IMR-90 (cell line): ENCODE results near the gene PRM3. TPM values are rescaled to one million over a fixed set of nuclear protein-coding genes. Genes with fewer than 3 reads are reported as not detected.

Source experiments
- ATAC-seq: fragments of 200-7000 bp; cut with Tn5 transposase; 2 replicates; pipeline ENCODE4 v1.9.1; 2020; ENCODE audit warnings: low read depth, mild to moderate bottlenecking, moderate library complexity
- BruUV-seq: library from RNA; stranded (reverse); fragments of 400-500 nt; replicated peaks from 2 replicates; lab custom pipeline; 2021; lab: Mats Ljungman, UMichigan
- CTCF ChIA-PET: fragments of 300-600 bp; formaldehyde crosslinking; extraction: SDS; loops from one replicate; lab custom pipeline; 2021; ENCODE audit warnings: antibody characterized with exemption; lab: Yijun Ruan, JAX
- POLR2A ChIA-PET: fragments of 300-600 bp; sonication (Branson Sonifier 250); formaldehyde crosslinking; loops from one replicate; lab custom pipeline; 2022; ENCODE audit warnings: antibody characterized with exemption; ENCODE audit not compliant: unreplicated experiment; lab: Charles Lee
- DNase-seq: peaks from one replicate; pipeline ENCODE4 v3.0.0; 2013
- H2AFZ ChIP-seq: replicated peaks from 2 replicates; pipeline ENCODE3; 2013; ENCODE audit warnings: low read length, mild to moderate bottlenecking; ENCODE audit not compliant: poor library complexity
- H2AK5ac ChIP-seq: 2 replicates; pipeline ENCODE4 v1.6.1; 2013; ENCODE audit warnings: low read depth, low read length, inconsistent platforms
- H2AK9ac ChIP-seq: replicated peaks from 2 replicates; pipeline ENCODE3; 2013; ENCODE audit warnings: mild to moderate bottlenecking, low read depth, low read length, moderate library complexity; ENCODE audit not compliant: poor library complexity
- H2BK120ac ChIP-seq: 2 replicates; pipeline ENCODE4 v1.6.1; 2013; ENCODE audit warnings: low read depth, low read length, inconsistent platforms
- H2BK15ac ChIP-seq: 3 replicates; pipeline ENCODE4 v1.6.1; 2013; ENCODE audit warnings: low read depth, low read length, inconsistent platforms
- H2BK20ac ChIP-seq: 2 replicates; pipeline ENCODE4 v1.6.1; 2013; ENCODE audit warnings: low read depth, mild to moderate bottlenecking, inconsistent platforms, low read length, moderate library complexity
- H2BK5ac ChIP-seq: 2 replicates; pipeline ENCODE4 v1.6.1; 2013; ENCODE audit warnings: mild to moderate bottlenecking, low read depth, low read length, inconsistent platforms; ENCODE audit not compliant: poor library complexity, severe bottlenecking
- H3K14ac ChIP-seq: replicated peaks from 2 replicates; pipeline ENCODE4 v1.6.1; 2013; ENCODE audit warnings: low read depth, low read length, inconsistent platforms
- H3K18ac ChIP-seq: 2 replicates; pipeline ENCODE4 v1.6.1; 2013; ENCODE audit warnings: low read depth, low read length, control low read depth
- H3K23ac ChIP-seq: 2 replicates; pipeline ENCODE4 v1.6.1; 2013; ENCODE audit warnings: low read depth, low read length, inconsistent platforms
- H3K27ac ChIP-seq: 2 replicates; pipeline ENCODE4 v1.5.1; 2013; ENCODE audit warnings: mild to moderate bottlenecking, control low read depth, low read length; ENCODE audit not compliant: insufficient read depth
- H3K27me3 ChIP-seq: 2 replicates; pipeline ENCODE4 v1.6.1; 2013; ENCODE audit warnings: low read length; ENCODE audit not compliant: control insufficient read depth, insufficient read depth
- H3K36me3 ChIP-seq: 2 replicates; pipeline ENCODE4 v1.6.1; 2013; ENCODE audit warnings: low read length, mixed read lengths; ENCODE audit not compliant: control insufficient read depth, insufficient read depth
- H3K4ac ChIP-seq: 2 replicates; pipeline ENCODE4 v1.6.1; 2013; ENCODE audit warnings: low read depth, low read length, inconsistent platforms
- H3K4me1 ChIP-seq: 2 replicates; pipeline ENCODE4 v1.6.1; 2013; ENCODE audit warnings: low read length, mixed read lengths; ENCODE audit not compliant: control insufficient read depth, insufficient read depth
- H3K4me2 ChIP-seq: 2 replicates; pipeline ENCODE4 v1.6.1; 2013; ENCODE audit warnings: low read depth, mild to moderate bottlenecking, control low read depth, low read length, moderate library complexity
- H3K4me3 ChIP-seq: 2 replicates; pipeline ENCODE4 v1.5.1; 2013; ENCODE audit warnings: low read depth, mild to moderate bottlenecking, control low read depth, low read length, moderate library complexity; ENCODE audit not compliant: insufficient read depth
- H3K56ac ChIP-seq: 2 replicates; pipeline ENCODE4 v1.6.1; 2013; ENCODE audit warnings: low read length, inconsistent platforms; ENCODE audit not compliant: insufficient read depth; ENCODE audit errors: extremely low read depth
- H3K79me1 ChIP-seq, 2 experiments: 2 replicates each; pipeline ENCODE4 v1.6.1; 2013; ENCODE audit warnings: low read length in 2 of 2, inconsistent platforms in 1 of 2, low read depth in 1 of 2
- H3K9ac ChIP-seq: 2 replicates; pipeline ENCODE4 v1.6.1; 2013; ENCODE audit warnings: low read depth, low read length, control low read depth
- H3K9me1 ChIP-seq: 2 replicates; pipeline ENCODE4 v1.6.1; 2013; ENCODE audit warnings: low read length, inconsistent platforms; ENCODE audit not compliant: insufficient read depth
- H3K9me3 ChIP-seq: 2 replicates; pipeline ENCODE4 v1.6.1; 2013; ENCODE audit warnings: low read length; ENCODE audit not compliant: control insufficient read depth, insufficient read depth
- H4K20me1 ChIP-seq: 2 replicates; pipeline ENCODE4 v1.6.1; 2013; ENCODE audit warnings: low read length, inconsistent platforms; ENCODE audit not compliant: insufficient read depth
- H4K5ac ChIP-seq: 2 replicates; pipeline ENCODE4 v1.6.1; 2013; ENCODE audit warnings: mild to moderate bottlenecking, low read depth, low read length, control low read depth
- H4K8ac ChIP-seq, 2 experiments: 2 replicates each; pipeline ENCODE4 v1.6.1; 2013; ENCODE audit warnings: low read depth in 2 of 2, low read length in 2 of 2, control low read depth in 1 of 2, inconsistent platforms in 1 of 2
- H4K91ac ChIP-seq: 2 replicates; pipeline ENCODE4 v1.6.1; 2013; ENCODE audit warnings: low read depth, low read length, inconsistent platforms; ENCODE audit not compliant: insufficient read depth
- BHLHE40 ChIP-seq: fragments of 150-350 bp; IDR thresholded peaks from 2 replicates; pipeline ENCODE4 v1.6.1; 2016; ENCODE audit warnings: mild to moderate bottlenecking, low read depth, low read length
- CHD1 ChIP-seq: IDR thresholded peaks from 2 replicates; pipeline ENCODE4 v1.6.1; 2012; ENCODE audit warnings: low read depth, low read length, improper control_type of control experiment
- CTCF ChIP-seq: conservative IDR thresholded peaks from 2 replicates; pipeline ENCODE4 v1.5.1; 2012; ENCODE audit warnings: mild to moderate bottlenecking, low read depth, low read length, improper control_type of control experiment
- ELK1 ChIP-seq: fragments of 150-350 bp; IDR thresholded peaks from 2 replicates; pipeline ENCODE4 v1.6.1; 2016; ENCODE audit warnings: low read depth, mild to moderate bottlenecking, low read length, moderate library complexity, borderline replicate concordance
- MAFK ChIP-seq: IDR thresholded peaks from 2 replicates; pipeline ENCODE4 v1.6.1; 2012; ENCODE audit warnings: low read depth, low read length, improper control_type of control experiment
- MXI1 ChIP-seq: IDR thresholded peaks from 2 replicates; pipeline ENCODE4 v1.6.1; 2012; ENCODE audit warnings: low read depth, mild to moderate bottlenecking, low read length, moderate library complexity, borderline replicate concordance
- RAD21 ChIP-seq: IDR thresholded peaks from 2 replicates; pipeline ENCODE4 v1.6.1; 2012; ENCODE audit warnings: low read length, improper control_type of control experiment
- RCOR1 ChIP-seq: IDR thresholded peaks from 2 replicates; pipeline ENCODE4 v1.6.1; 2012; ENCODE audit warnings: mild to moderate bottlenecking, low read length, improper control_type of control experiment; ENCODE audit not compliant: insufficient replicate concordance
- RFX5 ChIP-seq: IDR thresholded peaks from 2 replicates; pipeline ENCODE4 v1.8.0; 2012; ENCODE audit warnings: low read depth, mild to moderate bottlenecking, low read length, moderate library complexity
- SMC3 ChIP-seq: fragments of 150-350 bp; IDR thresholded peaks from 2 replicates; pipeline ENCODE4 v1.6.1; 2016; ENCODE audit warnings: low read depth, mild to moderate bottlenecking, antibody characterized with exemption, low read length, moderate library complexity
- WGBS, 2 experiments: methylation state at CpG; one replicate each; pipeline versions ENCODE4 v1.1.5 to v1.1.7; 2013; ENCODE audit warnings: missing lambda C conversion rate in 2 of 2; ENCODE audit not compliant: insufficient read length in 1 of 2; ENCODE audit errors: extremely low coverage in 2 of 2; 5-methylcytosine and 5-hydroxymethylcytosine counted together
- dilution Hi-C: fragments of 300-500 bp; cut with HindIII; formaldehyde crosslinking; loops from one replicate; pipeline ENCODE4 v1.14.3; 2018; ENCODE audit warnings: low sequenced_read_pairs; ENCODE audit not compliant: unreplicated experiment
- in situ Hi-C: fragments of 300-500 bp; cut with MboI; formaldehyde crosslinking; loops from 3 replicates; pipeline ENCODE4 v1.14.3; 2019; ENCODE audit warnings: low sequenced_read_pairs, inconsistent platforms, mixed read lengths
- intact Hi-C: fragments of 100-400 bp; cut with micrococcal nuclease; formaldehyde crosslinking; loops from 2 replicates; pipeline ENCODE4 v1.10.0; 2022
- polyA plus RNA-seq, 3 experiments: library from polyadenylated mRNA; depleted of rRNA; stranded (reverse); fragments of >200 nt; gene quantifications; 2 replicates each; pipeline ENCODE4 v1.2.3, GENCODE V29; 2012; ENCODE audit warnings: low replicate concordance in 1 of 3
- total RNA-seq: library from RNA; depleted of rRNA; stranded (reverse); fragments of >200 nt; gene quantifications from 2 replicates; pipeline ENCODE4 v1.2.3, GENCODE V29; 2012

The PRM3 gene
- total and polyA plus RNA-seq, 2 of the 4 experiments (the other 2 are of a cell fraction) = not detected

GRCh38 chr16:11289202-11289601 lies 15.8 kb upstream of the PRM3 start:
- H2BK15ac ChIP-seq = no peak overlapping the region
- POLR2A ChIA-PET = no interaction called here
- no peak overlapping the region for H3K4me3 ChIP-seq
- H3K4me1 ChIP-seq = no peaks in the 10 kb centered on the region; the same call in 1 of the 2 replicates
- no peak overlapping the region for H2AFZ ChIP-seq
- H3K9me3 ChIP-seq = no peaks in the 10 kb centered on the region
- dilution Hi-C loops (no loop called here), in situ Hi-C loops (no loop called here), intact Hi-C loops (no loop called here)
- no peak overlapping the region for H4K91ac ChIP-seq
- no peaks in the 10 kb centered on the region for H3K9me1 ChIP-seq
- CTCF ChIA-PET = no interaction called here
- H2AK5ac ChIP-seq = no peak overlapping the region
- no peak overlapping the region for H3K4me2 ChIP-seq
- no peak overlapping the region for H3K9ac ChIP-seq
- peaks cover 11% of the 10 kb centered on the region for H3K27me3 ChIP-seq
- H3K23ac ChIP-seq = no peak overlapping the region
- H2BK20ac ChIP-seq = no peak overlapping the region
- TF ChIP-seq CHD1 (no peak), MAFK (no peak), BHLHE40 (no peak), RAD21 (no peak), MXI1 (no peak), RCOR1 (no peak), CTCF (no peak), ELK1 (no peak), SMC3 (no peak), RFX5 (no peak)
- no peak overlapping the region for H3K4ac ChIP-seq
- H3K18ac ChIP-seq = no peak overlapping the region
- H2AK9ac ChIP-seq = no peak overlapping the region
- no TSS peak for BruUV-seq
- no peak overlapping the region for H3K14ac ChIP-seq
- WGBS, 2 experiments = no CpG with 5 or more reads among the region's 2 CpGs
- no peak overlapping the region for H4K8ac ChIP-seq
- H3K79me1 ChIP-seq = no peaks in the 10 kb centered on the region
- no peak for DNase-seq
- H3K27ac ChIP-seq = no peak overlapping the region
- no peak overlapping the region for H2BK120ac ChIP-seq
- no peak for ATAC-seq
- no peak overlapping the region for H2BK5ac ChIP-seq
- H4K20me1 ChIP-seq = no peaks in the 10 kb centered on the region
- no peak overlapping the region for H4K5ac ChIP-seq
- H3K56ac ChIP-seq = no peak overlapping the region
- no peaks in the 10 kb centered on the region for H3K36me3 ChIP-seq
